Activated CD4-positive, alpha-beta T cell treated with anti-CD3 and anti-CD28 coated beads, Interleukin-2, Interleukin-6, amounts not matched to agents 100 ng/mL and 50 ng/mL, durations not matched to agents 16 hours and 8 hours (primary cell): ENCODE measurements around the gene NPIPA8.
"Not testable (repeated sequence)": the region's sequence is repeated elsewhere in the genome, so short reads cannot be mapped to it uniquely, and the experiment has no call there.

Experiments
- DNase-seq: peaks from one replicate; pipeline ENCODE4 v3.0.0-alpha.2; 2020

NPIPA8 gene

DNA sequence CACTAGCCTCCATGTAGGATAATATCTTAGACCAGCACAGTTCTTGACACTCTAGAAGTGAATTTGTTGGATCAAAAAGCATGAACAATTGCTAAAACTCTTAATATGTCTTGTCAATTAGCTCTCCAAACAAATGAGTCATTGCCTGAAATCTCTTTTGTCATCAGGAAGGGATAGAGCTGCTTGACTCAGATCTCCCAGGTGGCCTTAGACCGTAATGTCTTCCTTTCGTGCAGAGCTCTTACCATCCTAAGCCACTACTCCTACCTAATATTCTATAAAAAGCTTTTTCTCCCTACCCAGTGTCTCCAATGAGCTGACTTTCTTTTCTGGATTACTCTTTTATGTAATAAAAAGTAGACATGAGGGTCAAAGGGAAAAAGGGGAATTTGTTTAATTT is 66.4 kb downstream of the NPIPA8 start:
- not testable (repeated sequence) for DNase-seq
